HG03196 (cell line): Measurements from ENCODE around the gene STK26.
"Not testable (repeated sequence)": the region's sequence is repeated elsewhere in the genome, so short reads cannot be mapped to it uniquely, and the experiment has no call there.

Experiments used
- ATAC-seq: cut with Tn5 transposase; IDR thresholded peaks from one replicate; pipeline ENCODE4 v1.9.1; 2021; ENCODE audit not compliant: unreplicated experiment

STK26 gene

DNA sequence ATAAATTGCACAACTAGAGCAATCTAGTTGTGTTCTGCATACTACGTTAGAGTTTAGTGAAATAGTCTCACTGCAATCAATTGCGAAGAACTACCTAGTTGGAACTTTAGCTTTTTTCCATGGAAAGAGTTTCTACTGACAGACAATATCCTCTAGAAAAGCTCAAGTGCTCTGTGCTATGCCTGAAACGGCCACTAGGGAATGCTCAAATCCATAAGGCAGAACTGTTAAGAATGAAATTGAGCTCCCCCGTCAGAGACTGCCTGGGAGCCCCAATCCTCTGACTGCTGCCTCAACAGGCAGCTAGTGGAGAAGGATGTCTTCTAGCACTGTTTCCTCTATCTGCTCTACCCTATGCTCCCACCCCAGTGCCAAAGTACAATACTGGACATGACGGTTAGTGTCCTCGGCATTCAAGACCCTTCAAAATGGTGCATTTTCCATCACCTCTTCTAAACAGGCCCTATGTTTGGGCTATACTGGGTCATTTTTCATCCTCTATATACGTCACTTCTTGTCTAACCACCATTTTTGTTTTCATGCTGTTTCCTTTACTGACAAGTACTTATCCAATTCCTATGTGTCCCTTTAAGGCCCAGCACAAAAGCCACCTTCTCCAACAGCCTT lies 69.5 kb downstream of the STK26 start:
- no peak for ATAC-seq

DNA sequence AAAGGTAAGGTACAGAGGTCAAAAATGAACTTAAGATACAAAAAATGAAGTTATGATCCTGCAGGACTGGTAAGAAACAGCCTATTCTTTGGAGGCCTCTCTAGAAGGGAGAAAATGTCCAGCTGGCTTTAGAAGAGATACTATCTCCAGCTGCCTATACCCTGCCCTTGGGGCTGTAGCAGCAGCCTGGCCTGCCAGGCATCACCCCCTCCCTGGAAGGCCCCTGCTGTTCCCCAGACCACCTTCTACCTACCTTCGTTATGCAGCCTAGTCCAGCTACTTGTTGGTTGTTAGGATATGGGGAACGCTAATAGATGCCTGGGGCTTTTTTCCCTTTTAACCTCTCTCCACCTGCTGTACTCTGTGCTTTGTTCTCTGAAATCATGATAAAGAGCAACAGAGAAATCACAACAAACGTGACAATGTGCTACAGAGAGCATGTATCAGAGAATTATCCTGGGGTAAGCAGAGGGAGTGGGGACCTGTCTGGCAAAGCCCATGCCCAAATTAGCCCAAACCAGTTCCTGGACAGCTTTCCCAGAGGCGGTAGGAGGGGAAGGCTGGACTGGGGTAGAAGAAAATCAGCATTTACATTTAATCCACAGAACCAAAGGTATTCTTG lies 70.2 kb downstream of the STK26 start:
- ATAC-seq, result no peak

GRCh38 chrX:132094164-132094563 lies 71.1 kb downstream of the STK26 start:
- ATAC-seq, result no peak

GRCh38 chrX:132098704-132099103 lies 75.6 kb downstream of the STK26 start:
- ATAC-seq, result not testable (repeated sequence)

GRCh38 chrX:132101206-132101605 lies 78.1 kb downstream of the STK26 start:
- ATAC-seq, result no peak

DNA sequence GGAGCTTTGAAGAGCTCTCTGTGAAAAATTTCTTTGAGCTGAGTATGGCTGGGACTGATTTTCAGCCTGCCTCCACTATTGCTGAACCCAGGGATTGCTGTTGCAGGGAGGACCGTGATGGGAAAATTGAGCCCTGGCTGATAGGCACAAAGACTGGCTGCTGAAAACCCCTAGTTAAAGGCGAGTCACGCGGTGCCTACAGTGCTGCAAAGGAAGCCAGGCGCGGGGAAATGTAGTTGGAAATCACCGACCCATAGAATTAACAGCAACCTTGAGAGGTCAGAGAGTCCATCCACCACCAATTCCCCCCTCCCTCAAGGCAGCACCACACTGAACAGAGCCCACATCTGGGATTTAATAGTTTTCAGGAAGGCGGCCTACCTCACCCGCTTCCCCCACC lies 78.7 kb downstream of the STK26 start:
- no peak for ATAC-seq

DNA sequence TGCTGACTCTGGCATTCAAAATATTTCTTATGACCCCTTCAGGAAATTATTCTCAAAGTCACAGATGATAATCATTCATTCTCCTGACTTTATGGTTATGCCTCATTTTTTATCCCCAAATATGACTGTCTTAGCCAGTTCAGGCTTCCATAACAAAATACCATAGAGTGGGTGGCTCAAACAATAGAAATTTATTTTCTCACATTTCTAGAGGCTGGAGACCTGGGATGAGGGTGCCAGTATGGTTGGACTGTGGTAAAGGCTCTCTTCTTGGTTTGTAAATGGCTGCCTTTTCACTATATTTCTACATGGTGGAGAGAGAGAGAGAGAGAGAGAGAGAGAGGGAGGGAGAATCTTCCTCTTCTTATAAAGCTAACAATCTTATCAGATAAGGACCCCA lies 84.2 kb downstream of the STK26 start:
- ATAC-seq, result no peak

DNA sequence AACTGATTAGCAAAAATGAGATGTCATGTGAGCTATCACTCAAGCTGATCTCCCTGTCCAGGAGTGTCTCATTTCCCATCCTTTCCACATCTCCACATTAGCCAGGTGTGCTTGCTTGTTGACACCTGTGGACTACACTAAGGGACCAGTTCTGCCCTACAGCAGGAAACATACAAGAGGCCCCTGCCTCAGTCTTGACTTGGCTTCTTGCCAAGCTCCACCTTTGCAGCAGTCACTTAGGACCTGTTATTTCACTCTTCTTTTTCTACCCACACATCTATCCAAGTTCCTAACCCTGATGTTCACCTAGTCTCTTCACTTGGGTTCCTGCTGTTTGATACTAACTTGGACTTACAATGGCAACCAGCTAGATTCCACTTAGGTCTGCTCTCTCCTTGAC lies 91.5 kb downstream of the STK26 start:
- ATAC-seq, result no peak

DNA sequence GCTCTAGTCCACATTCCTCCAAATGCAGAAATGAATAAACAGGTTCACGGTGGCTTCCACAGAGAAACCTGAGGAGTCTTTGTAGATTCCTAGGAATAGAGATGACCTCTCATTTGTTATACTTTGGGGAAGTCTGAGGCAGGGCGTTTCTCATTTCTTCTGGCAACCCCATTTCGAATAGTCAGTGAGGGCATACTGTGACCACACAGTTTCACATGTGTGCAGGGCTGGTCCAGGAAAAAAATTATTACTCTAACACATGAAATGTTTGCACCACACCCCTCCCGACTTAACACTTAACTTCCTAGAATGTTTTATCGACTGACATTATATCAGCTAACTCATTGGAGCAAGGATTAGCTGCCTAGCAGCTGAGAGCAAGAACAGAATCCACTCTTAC lies 92.7 kb downstream of the STK26 start:
- ATAC-seq, result no peak

GRCh38 chrX:132118358-132118757 lies 95.3 kb downstream of the STK26 start:
- no peak for ATAC-seq

DNA sequence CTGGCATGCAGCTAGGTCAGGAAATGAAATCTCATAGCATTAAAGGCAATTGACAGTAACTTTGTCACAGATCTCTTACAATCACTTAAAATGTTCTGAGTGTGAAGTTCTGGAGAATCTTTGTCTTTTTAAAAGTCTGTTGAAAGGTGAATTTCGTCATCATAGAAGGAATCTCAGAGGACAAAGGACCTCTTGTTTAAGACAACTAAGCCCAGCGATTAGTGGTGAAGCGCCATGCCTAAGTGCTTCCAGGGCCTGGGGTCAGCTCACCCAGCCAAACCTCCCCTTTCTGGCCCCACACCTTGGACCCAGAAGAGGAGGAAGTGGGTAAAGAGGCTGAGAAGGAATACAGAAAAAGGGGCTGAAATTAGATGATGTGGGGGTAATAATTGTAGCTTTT lies 96.2 kb downstream of the STK26 start:
- ATAC-seq, result no peak

GRCh38 chrX:132119821-132120515 lies 96.9 kb downstream of the STK26 start:
- no peak for ATAC-seq

GRCh38 chrX:132120913-132121312 lies 97.8 kb downstream of the STK26 start:
- no peak for ATAC-seq
